OCI-LY7 (cell line): ENCODE results near the gene CNTN1. TPM values are rescaled to one million over a fixed set of nuclear protein-coding genes. Genes with fewer than 3 reads are reported as not detected.

Experiments used
- BruUV-seq: library from RNA; stranded (reverse); fragments of 400-500 nt; replicated peaks from 2 replicates; lab custom pipeline; 2021; lab: Mats Ljungman, UMichigan
- CTCF ChIA-PET: fragments of 300-600 bp; sonication (Branson Sonifier 250); formaldehyde crosslinking; loops from one replicate; lab custom pipeline; 2022; ENCODE audit warnings: antibody characterized with exemption; ENCODE audit not compliant: unreplicated experiment; lab: Charles Lee
- POLR2A ChIA-PET: fragments of 300-600 bp; sonication (Branson Sonifier 250); formaldehyde crosslinking; loops from one replicate; lab custom pipeline; 2022; ENCODE audit warnings: antibody characterized with exemption; lab: Charles Lee
- DNase-seq: peaks from one replicate; pipeline ENCODE4 v3.0.0-alpha.2; 2015; ENCODE audit warnings: low spot score
- H2AFZ ChIP-seq: fragments of 200-600 bp; sonication (generic), shearing (Covaris generic); 2 replicates; pipeline ENCODE4 v1.6.1; 2014; ENCODE audit warnings: mild to moderate bottlenecking, antibody characterized with exemption, low read length, moderate library complexity
- H3K27ac ChIP-seq: fragments of 200-600 bp; sonication (generic); 2 replicates; pipeline ENCODE4 v1.5.1; 2014; ENCODE audit warnings: mixed run types, low read depth, mild to moderate bottlenecking, moderate library complexity, low read length, inconsistent platforms; ENCODE audit not compliant: poor library complexity, severe bottlenecking
- H3K36me3 ChIP-seq: fragments of 200-600 bp; sonication (generic); 2 replicates; pipeline ENCODE4 v1.6.1; 2014; ENCODE audit warnings: mild to moderate bottlenecking, antibody characterized with exemption, low read length, moderate library complexity, mixed read lengths; ENCODE audit not compliant: insufficient read depth
- H3K4me1 ChIP-seq: fragments of 200-600 bp; sonication (generic); 2 replicates; pipeline ENCODE4 v1.5.1; 2014; ENCODE audit warnings: mild to moderate bottlenecking, low read length; ENCODE audit not compliant: insufficient read depth, poor library complexity, severe bottlenecking
- H3K4me2 ChIP-seq: fragments of 200-600 bp; sonication (generic); 2 replicates; pipeline ENCODE4 v1.6.1; 2014; ENCODE audit warnings: mild to moderate bottlenecking, low read length
- H3K4me3 ChIP-seq: fragments of 200-600 bp; sonication (generic); 2 replicates; pipeline ENCODE4 v1.5.1; 2014; ENCODE audit warnings: mild to moderate bottlenecking, low read depth, low read length; ENCODE audit not compliant: poor library complexity, severe bottlenecking
- H3K79me2 ChIP-seq: fragments of 200-600 bp; sonication (generic); 2 replicates; pipeline ENCODE4 v1.6.1; 2016; ENCODE audit warnings: low read depth, mild to moderate bottlenecking, low read length, moderate library complexity, mixed read lengths; ENCODE audit not compliant: insufficient read depth
- H3K9me2 ChIP-seq: fragments of 200-600 bp; sonication (generic); 2 replicates; pipeline ENCODE4 v1.6.1; 2016; ENCODE audit warnings: mild to moderate bottlenecking, low read length, mixed read lengths; ENCODE audit not compliant: insufficient read depth
- H3K9me3 ChIP-seq: fragments of 200-600 bp; sonication (generic); 2 replicates; pipeline ENCODE4 v1.6.1; 2014; ENCODE audit warnings: mild to moderate bottlenecking, mixed run types, low read length, mixed read lengths
- H4K20me1 ChIP-seq: fragments of 200-600 bp; sonication (generic); 2 replicates; pipeline ENCODE4 v1.6.1; 2014; ENCODE audit warnings: mild to moderate bottlenecking, antibody characterized with exemption, low read length, moderate library complexity, mixed read lengths; ENCODE audit not compliant: insufficient read depth
- EZH2phosphoT487 ChIP-seq: fragments of 200-600 bp; sonication (generic); IDR thresholded peaks from 2 replicates; pipeline ENCODE4 v1.6.1; 2018; ENCODE audit warnings: low read depth, borderline replicate concordance, mild to moderate bottlenecking, mixed run types, antibody characterized with exemption, low read length, moderate library complexity, mixed read lengths
- intact Hi-C: fragments of 100-400 bp; cut with micrococcal nuclease; formaldehyde crosslinking; loops from one replicate; pipeline ENCODE4 v1.10.0; 2022; ENCODE audit not compliant: unreplicated experiment
- total RNA-seq, 2 experiments: library from RNA; depleted of rRNA in 1 of 2; stranded (reverse); fragments of >200 nt in 1 of 2; shearing (Covaris generic) in 1 of 2; gene quantifications; 2 replicates each; pipeline ENCODE4 v1.2.3, GENCODE V29; 2014 to 2022
- TF ChIP-seq, protein P1 (sequence below): fragments of 200-600 bp; sonication (generic); conservative IDR thresholded peaks from 2 replicates; pipeline ENCODE4 v1.5.1; 2014; ENCODE audit warnings: mild to moderate bottlenecking, antibody characterized with exemption, low read length, moderate library complexity, mixed read lengths

Gene CNTN1
- total RNA-seq, 2 experiments from 2014 or later: not detected

DNA sequence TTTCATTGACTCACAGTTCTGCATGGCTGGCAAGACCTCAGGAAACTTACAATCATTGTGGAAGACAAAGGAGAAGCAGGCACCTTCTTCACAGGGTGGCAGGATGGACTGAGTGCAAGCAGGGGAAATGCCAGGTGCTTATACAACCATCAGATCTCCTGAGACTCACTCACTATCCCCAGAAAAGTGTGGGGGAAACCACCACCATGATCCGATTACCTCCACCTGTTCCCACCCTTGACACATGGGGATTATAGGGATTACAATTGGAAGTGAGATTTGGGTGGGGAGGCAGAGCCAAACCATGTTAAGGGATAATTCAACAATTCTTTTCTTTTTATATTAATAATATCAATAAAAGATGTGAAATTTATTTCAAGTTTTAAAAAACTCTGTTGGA lies 34.1 kb downstream of the CNTN1 start:
- DNase-seq: no peak
- H3K36me3 ChIP-seq: no peaks in the 10 kb centered on the region
- H3K9me2 ChIP-seq: no peaks in the 10 kb centered on the region
- H3K4me3 ChIP-seq: no peak overlapping the region
- CTCF ChIA-PET: no interaction called here
- no TSS peak for BruUV-seq
- POLR2A ChIA-PET: no interaction called here
- no peaks in the 10 kb centered on the region for H3K9me3 ChIP-seq
- no peak overlapping the region for H3K4me2 ChIP-seq
- H3K4me1 ChIP-seq: no peaks in the 10 kb centered on the region
- H2AFZ ChIP-seq: no peak overlapping the region
- no peak overlapping the region for H3K27ac ChIP-seq
- H3K79me2 ChIP-seq: no peaks in the 10 kb centered on the region
- intact Hi-C loops: no loop called here
- TF ChIP-seq, protein P1, sequence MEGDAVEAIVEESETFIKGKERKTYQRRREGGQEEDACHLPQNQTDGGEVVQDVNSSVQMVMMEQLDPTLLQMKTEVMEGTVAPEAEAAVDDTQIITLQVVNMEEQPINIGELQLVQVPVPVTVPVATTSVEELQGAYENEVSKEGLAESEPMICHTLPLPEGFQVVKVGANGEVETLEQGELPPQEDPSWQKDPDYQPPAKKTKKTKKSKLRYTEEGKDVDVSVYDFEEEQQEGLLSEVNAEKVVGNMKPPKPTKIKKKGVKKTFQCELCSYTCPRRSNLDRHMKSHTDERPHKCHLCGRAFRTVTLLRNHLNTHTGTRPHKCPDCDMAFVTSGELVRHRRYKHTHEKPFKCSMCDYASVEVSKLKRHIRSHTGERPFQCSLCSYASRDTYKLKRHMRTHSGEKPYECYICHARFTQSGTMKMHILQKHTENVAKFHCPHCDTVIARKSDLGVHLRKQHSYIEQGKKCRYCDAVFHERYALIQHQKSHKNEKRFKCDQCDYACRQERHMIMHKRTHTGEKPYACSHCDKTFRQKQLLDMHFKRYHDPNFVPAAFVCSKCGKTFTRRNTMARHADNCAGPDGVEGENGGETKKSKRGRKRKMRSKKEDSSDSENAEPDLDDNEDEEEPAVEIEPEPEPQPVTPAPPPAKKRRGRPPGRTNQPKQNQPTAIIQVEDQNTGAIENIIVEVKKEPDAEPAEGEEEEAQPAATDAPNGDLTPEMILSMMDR: no peak
- TF ChIP-seq EZH2phosphoT487: no peak
- H4K20me1 ChIP-seq: no peaks in the 10 kb centered on the region

DNA sequence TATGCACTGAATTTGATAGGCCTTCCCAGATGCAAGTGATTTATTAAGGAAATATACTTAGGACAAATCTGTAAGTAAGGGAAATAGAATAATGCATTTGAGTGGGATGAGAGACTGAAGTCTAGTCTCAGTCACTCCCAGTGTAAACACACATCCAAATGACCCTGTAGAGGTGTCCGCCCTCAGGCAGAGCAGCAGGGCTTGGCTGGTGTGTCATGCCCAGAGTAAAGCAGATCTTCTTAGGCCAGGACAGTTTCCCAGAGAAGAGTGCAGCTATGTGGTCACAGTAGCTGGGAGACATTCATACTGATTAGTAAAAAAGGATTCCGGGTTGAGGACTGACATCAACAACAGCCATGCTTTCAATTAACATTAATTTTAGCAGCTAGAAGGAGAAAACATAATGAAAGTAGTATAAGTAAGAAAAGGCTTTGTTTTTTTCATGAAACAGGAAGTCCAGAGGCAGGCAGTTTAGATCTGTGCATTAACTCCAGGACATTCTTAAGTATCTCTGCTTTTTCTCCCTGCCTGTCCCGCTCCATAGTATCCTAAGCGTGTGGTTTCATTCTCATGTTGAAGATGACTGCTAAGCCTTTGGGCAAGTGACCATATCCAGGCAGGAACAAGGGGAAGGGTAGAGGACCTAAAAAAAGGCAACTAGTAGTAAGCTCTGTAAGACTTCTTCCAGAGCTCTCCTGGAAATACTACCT lies 35.7 kb downstream of the CNTN1 start:
- no peak overlapping the region for H3K27ac ChIP-seq
- no peaks in the 10 kb centered on the region for H3K79me2 ChIP-seq
- no peaks in the 10 kb centered on the region for H3K9me2 ChIP-seq
- no TSS peak for BruUV-seq
- H3K36me3 ChIP-seq: no peaks in the 10 kb centered on the region
- no peak overlapping the region for H3K4me2 ChIP-seq
- intact Hi-C loops: no loop called here
- CTCF ChIA-PET: no interaction called here
- H3K9me3 ChIP-seq: no peaks in the 10 kb centered on the region
- H3K4me3 ChIP-seq: no peak overlapping the region
- H4K20me1 ChIP-seq: no peaks in the 10 kb centered on the region
- no peak for DNase-seq
- no peak overlapping the region for H2AFZ ChIP-seq
- POLR2A ChIA-PET: no interaction called here
- TF ChIP-seq, protein P1: no peak
- no peak for TF ChIP-seq EZH2phosphoT487
- no peaks in the 10 kb centered on the region for H3K4me1 ChIP-seq

DNA sequence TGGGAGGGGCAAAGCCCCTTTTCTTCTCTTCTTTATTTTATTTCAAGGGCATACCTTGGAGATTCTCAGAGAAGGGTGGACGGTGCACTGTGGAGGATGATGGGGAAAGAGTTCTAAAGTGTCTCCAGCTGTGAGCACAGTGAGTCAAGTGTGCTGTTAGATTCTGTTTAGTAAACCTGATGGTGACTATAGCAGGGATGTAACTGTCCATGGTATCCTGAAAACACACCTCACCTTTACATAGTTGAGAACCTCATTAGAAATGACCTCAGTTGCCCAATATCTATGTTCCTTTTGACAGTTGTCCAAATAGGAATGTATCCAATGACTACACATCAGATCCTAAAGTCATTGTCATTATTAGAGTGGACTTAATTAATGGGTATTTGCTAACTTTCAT lies 38.0 kb downstream of the CNTN1 start:
- no TSS peak for BruUV-seq
- no peaks in the 10 kb centered on the region for H3K36me3 ChIP-seq
- no peak overlapping the region for H3K4me3 ChIP-seq
- H3K9me2 ChIP-seq: no peaks in the 10 kb centered on the region
- no peaks in the 10 kb centered on the region for H3K4me1 ChIP-seq
- DNase-seq: no peak
- CTCF ChIA-PET: no interaction called here
- intact Hi-C loops: no loop called here
- TF ChIP-seq, protein P1: no peak
- TF ChIP-seq EZH2phosphoT487: no peak
- POLR2A ChIA-PET: no interaction called here
- H4K20me1 ChIP-seq: no peaks in the 10 kb centered on the region
- H3K9me3 ChIP-seq: no peaks in the 10 kb centered on the region
- H3K79me2 ChIP-seq: no peaks in the 10 kb centered on the region
- H3K27ac ChIP-seq: no peak overlapping the region
- no peak overlapping the region for H2AFZ ChIP-seq
- no peak overlapping the region for H3K4me2 ChIP-seq
